Liver (tissue), 9 donors: ENCODE data around the gene ZNF595. TPM values are rescaled to one million over a fixed set of nuclear protein-coding genes. Genes with fewer than 3 reads are reported as not detected.
"Not testable (repeated sequence)": the region's sequence is repeated elsewhere in the genome, so short reads cannot be mapped to it uniquely, and the experiment has no call there.

Source experiments
- DNase-seq: peaks from one replicate; pipeline ENCODE4 v3.0.0-alpha.2; 2017; ENCODE audit warnings: low spot score
- H3K27ac ChIP-seq, 2 donors: one replicate each; pipeline ENCODE4 v1.7.0; 2013; ENCODE audit warnings: inconsistent platforms in 2 of 2, low read length in 2 of 2, control low read depth in 1 of 2, low read depth in 1 of 2, mild to moderate bottlenecking in 1 of 2
- H3K27me3 ChIP-seq, 4 donors: one replicate each; pipeline versions ENCODE4 v1.6.1 to v1.7.0; 2013; ENCODE audit warnings: low read length in 3 of 4, inconsistent platforms in 1 of 4, mild to moderate bottlenecking in 1 of 4, moderate library complexity in 1 of 4; ENCODE audit not compliant: control insufficient read depth in 4 of 4, insufficient read depth in 4 of 4
- H3K36me3 ChIP-seq, 4 donors: one replicate each; pipeline versions ENCODE4 v1.6.1 to v1.7.0; 2013; ENCODE audit warnings: low read length in 3 of 4, mild to moderate bottlenecking in 3 of 4, low read depth in 1 of 4, moderate library complexity in 1 of 4; ENCODE audit not compliant: control insufficient read depth in 4 of 4, insufficient read depth in 3 of 4
- H3K4me1 ChIP-seq, 4 donors: one replicate each; pipeline versions ENCODE4 v1.6.1 to v1.7.0; 2013; ENCODE audit warnings: low read length in 3 of 4, mild to moderate bottlenecking in 3 of 4, moderate library complexity in 1 of 4; ENCODE audit not compliant: control insufficient read depth in 4 of 4, insufficient read depth in 4 of 4
- H3K4me3 ChIP-seq, 3 donors: one replicate each; pipeline versions ENCODE4 v1.6.1 to v1.7.0; 2013; ENCODE audit warnings: low read length in 3 of 3, control low read depth in 1 of 3, low read depth in 1 of 3, mild to moderate bottlenecking in 1 of 3
- H3K9ac ChIP-seq, 2 donors: one replicate each; pipeline ENCODE4 v1.7.0; 2013; ENCODE audit warnings: low read length in 2 of 2, mild to moderate bottlenecking in 2 of 2, moderate library complexity in 2 of 2, control low read depth in 1 of 2, low read depth in 1 of 2
- H3K9me3 ChIP-seq, 4 donors: one replicate each; pipeline versions ENCODE4 v1.6.1 to v1.7.0; 2013; ENCODE audit warnings: low read length in 3 of 4; ENCODE audit not compliant: control insufficient read depth in 4 of 4
- GABPA ChIP-seq, 2 donors: IDR thresholded peaks in 1 of 2; conservative IDR thresholded peaks in 1 of 2; 2 replicates each; pipeline ENCODE4 v1.6.1; 2016; ENCODE audit warnings: antibody characterized with exemption in 2 of 2, mild to moderate bottlenecking in 1 of 2, moderate library complexity in 1 of 2
- NR2F2 ChIP-seq: IDR thresholded peaks from 2 replicates; pipeline ENCODE4 v1.6.1; 2016; ENCODE audit warnings: antibody characterized with exemption
- WGBS: extraction: QIAGEN DNeasy Blood & Tissue Kit; methylation state at CpG from one replicate; pipeline ENCODE4 v1.1.7; 2013; 5-methylcytosine and 5-hydroxymethylcytosine counted together
- polyA plus RNA-seq, 2 donors: library from polyadenylated mRNA; stranded (reverse) in 1 of 2; unstranded in 1 of 2; fragments of 200-250 nt in 1 of 2; fragments of >200 nt in 1 of 2; fragmentation: Nextera tagmentation in 1 of 2; extraction: Ambion mirVana in 1 of 2; gene quantifications; one replicate each; pipeline versions ENCODE4 v1.2.1 to v1.2.3, GENCODE V29; 2013 to 2015
- total RNA-seq, 2 donors: library from RNA; depleted of rRNA; stranded (reverse); fragments of >200 nt; gene quantifications; one replicate each; pipeline ENCODE4 v1.2.3, GENCODE V29; 2014
- donor health status: healthy.
- donor health status: healthy.
- donor health status: healthy.
- donor health status: healthy.
- donor health status: healthy.

Gene ZNF595
- total RNA-seq: 1 to 10 TPM; 7.8 to 9.9 TPM
- 1 to 10 TPM; 2.1 to 3.8 TPM for polyA plus RNA-seq

GRCh38 chr4:52804-53479, at the start of gene ZNF595:
Gene ZNF595, plus strand, starts transcription at chr4:53321. Its CDS starts 168 bp downstream, at chr4:53489.
- not testable (repeated sequence) for H3K9ac ChIP-seq, H3K9me3 ChIP-seq, H3K36me3 ChIP-seq, H3K27me3 ChIP-seq, DNase-seq, H3K4me1 ChIP-seq, H3K27ac ChIP-seq
- peak within 1 kb of the TSS in 2 of 3 donors; percentile 24 to 38 for H3K4me3 ChIP-seq
- 33% methylated on average over 22 of the region's 29 CpGs for WGBS
- TF ChIP-seq GABPA (IDR thresholded peaks at IDR 0.05 in 1 of 2, conservative IDR thresholded peaks at IDR 0.05 in 1 of 2): peak in 1 of 2 donors; percentile 39

GRCh38 chr4:9937-10870, 42.9 kb upstream of the ZNF595 start:
- not testable (repeated sequence) for DNase-seq
- peak; percentile 59 for TF ChIP-seq NR2F2
- 73% methylated on average over 82 of the region's 90 CpGs for WGBS

GRCh38 chr4:11095-11815, 41.9 kb upstream of the ZNF595 start:
- not testable (repeated sequence) for H3K4me1 ChIP-seq, H3K4me3 ChIP-seq, H3K27me3 ChIP-seq, H3K36me3 ChIP-seq, H3K9ac ChIP-seq, H3K9me3 ChIP-seq, DNase-seq, H3K27ac ChIP-seq
- 72% methylated on average over 75 of the region's 123 CpGs for WGBS

More at GRCh38 chr4:9937-10870, 42.9 kb upstream of the ZNF595 start:
- not testable (repeated sequence) for H3K27ac ChIP-seq, H3K27me3 ChIP-seq, H3K9ac ChIP-seq, H3K4me1 ChIP-seq, H3K36me3 ChIP-seq, H3K9me3 ChIP-seq, H3K4me3 ChIP-seq

- H3K36me3 ChIP-seq, H3K9me3 ChIP-seq, H3K4me1 ChIP-seq, H3K4me3 ChIP-seq, H3K27ac ChIP-seq, DNase-seq, H3K27me3 ChIP-seq, H3K9ac ChIP-seq: not testable (repeated sequence)
- WGBS: 68% methylated on average over 15 of the region's 21 CpGs
Measured at GRCh38 chr4:11816-12417, 41.2 kb upstream of the ZNF595 start.

- 46% methylated on average over 3 of the region's 3 CpGs for WGBS
- H3K4me3 ChIP-seq, H3K4me1 ChIP-seq, H3K27me3 ChIP-seq, H3K36me3 ChIP-seq, H3K9me3 ChIP-seq, DNase-seq, H3K27ac ChIP-seq, H3K9ac ChIP-seq: not testable (repeated sequence)
Measured at GRCh38 chr4:18128-18527, 35.0 kb upstream of the ZNF595 start.

GRCh38 chr4:18589-18988, 34.5 kb upstream of the ZNF595 start:
- H3K4me1 ChIP-seq, DNase-seq, H3K36me3 ChIP-seq, H3K27me3 ChIP-seq, H3K9me3 ChIP-seq, H3K4me3 ChIP-seq, H3K9ac ChIP-seq, H3K27ac ChIP-seq: not testable (repeated sequence)
- 44% methylated on average over 1 of the region's 1 CpG for WGBS

- DNase-seq, H3K9me3 ChIP-seq: not testable (repeated sequence)
- WGBS: 26% methylated on average over 2 of the region's 2 CpGs
Measured at GRCh38 chr4:22882-23281, 30.2 kb upstream of the ZNF595 start.

More at GRCh38 chr4:22882-23281, 30.2 kb upstream of the ZNF595 start:
- not testable (repeated sequence) for H3K36me3 ChIP-seq, H3K27me3 ChIP-seq, H3K4me3 ChIP-seq, H3K27ac ChIP-seq, H3K4me1 ChIP-seq, H3K9ac ChIP-seq
